HepG2 (cell line): ENCODE data around the gene RAD18. TPM values are rescaled to one million over a fixed set of nuclear protein-coding genes. Genes with fewer than 3 reads are reported as not detected.

Experiments
- ATAC-seq: fragments of 200-7000 bp; cut with Tn5 transposase; 3 replicates; pipeline ENCODE4 v1.9.1; 2020; ENCODE audit warnings: mild to moderate bottlenecking, moderate library complexity
- BruUV-seq: library from RNA; stranded (reverse); fragments of 400-500 nt; replicated peaks from 2 replicates; lab custom pipeline; 2021; lab: Mats Ljungman, UMichigan
- CTCF ChIA-PET: fragments of 300-600 bp; formaldehyde crosslinking; extraction: SDS; loops from one replicate; lab custom pipeline; 2021; ENCODE audit warnings: low total read pairs, inconsistent platforms, low intra/inter-chr PET ratio; lab: Yijun Ruan, JAX
- POLR2A ChIA-PET: fragments of 350-600 bp; sonication (Branson Sonifier 250); formaldehyde crosslinking; loops from one replicate; lab custom pipeline; 2020; ENCODE audit warnings: antibody characterized with exemption, inconsistent platforms; lab: Yijun Ruan, JAX
- DNase-seq: peaks from one replicate; pipeline ENCODE4 v3.0.0-alpha.2; 2015; ENCODE audit warnings: low spot score
- FAIRE-seq: peaks from 3 replicates; lab custom pipeline; 2011; peaks lifted over from hg19 to GRCh38; lab: Jason Lieb, UNC
- H2AFZ ChIP-seq: one replicate; pipeline ENCODE4 v1.6.1; 2011; ENCODE audit warnings: low read length, inconsistent platforms
- H3K27ac ChIP-seq: fragments of 300-600 bp; 3 replicates; pipeline ENCODE4 v1.8.0; 2011; ENCODE audit warnings: mixed run types, mild to moderate bottlenecking, mixed read lengths, low read length, inconsistent platforms; ENCODE audit not compliant: insufficient read depth; ENCODE audit errors: extremely low read length
- H3K27me3 ChIP-seq, 2 experiments: fragments of 200-600 bp in 1 of 2; 2 replicates in 1 of 2; 3 replicates in 1 of 2; pipeline versions ENCODE4 v1.6.0 to v1.8.0; 2011; ENCODE audit warnings: low read length in 2 of 2, mild to moderate bottlenecking in 2 of 2, moderate library complexity in 2 of 2, inconsistent platforms in 1 of 2; ENCODE audit not compliant: insufficient read depth in 2 of 2, control insufficient read depth in 1 of 2
- H3K36me3 ChIP-seq, 2 experiments: fragments of 200-600 bp in 1 of 2; replicated peaks in 1 of 2; 2 replicates in 1 of 2; 3 replicates in 1 of 2; pipeline versions ENCODE4 v1.5.1 to v1.8.0; 2011; ENCODE audit warnings: low read length in 2 of 2, inconsistent platforms in 1 of 2; ENCODE audit not compliant: insufficient read depth in 2 of 2, control insufficient read depth in 1 of 2
- H3K4me1 ChIP-seq: 2 replicates; pipeline ENCODE4 v1.5.1; 2012; ENCODE audit warnings: low read length, inconsistent platforms; ENCODE audit not compliant: insufficient read depth
- H3K4me2 ChIP-seq: 2 replicates; pipeline ENCODE4 v1.6.0; 2011; ENCODE audit warnings: low read depth, low read length, inconsistent platforms
- H3K4me3 ChIP-seq, 3 experiments: fragments of 200-600 bp in 1 of 3; sonication (generic), shearing (Covaris generic) in 1 of 3; replicated peaks in 1 of 3; 2 replicates each; pipeline ENCODE4 v1.5.1; 2011 to 2016; ENCODE audit warnings: low read length in 3 of 3, inconsistent platforms in 2 of 3, low read depth in 2 of 3, mild to moderate bottlenecking in 2 of 3, control low read depth in 1 of 3, mixed read lengths in 1 of 3; ENCODE audit not compliant: insufficient read depth in 1 of 3
- H3K79me2 ChIP-seq: one replicate; pipeline ENCODE4 v1.6.1; 2011; ENCODE audit warnings: low read length, inconsistent platforms; ENCODE audit not compliant: insufficient read depth
- H3K9ac ChIP-seq: 2 replicates; pipeline ENCODE4 v1.6.0; 2011; ENCODE audit warnings: mild to moderate bottlenecking, low read depth, low read length, inconsistent platforms; ENCODE audit not compliant: insufficient read depth
- H3K9me3 ChIP-seq: 2 replicates; pipeline ENCODE4 v1.5.1; 2012; ENCODE audit warnings: mild to moderate bottlenecking, low read length
- H4K20me1 ChIP-seq: 2 replicates; pipeline ENCODE4 v1.6.0; 2011; ENCODE audit warnings: inconsistent platforms, mild to moderate bottlenecking, low read length, moderate library complexity; ENCODE audit not compliant: insufficient read depth
- HDAC1 ChIP-seq: sonication (generic); formaldehyde crosslinking; IDR thresholded peaks from 2 replicates; pipeline ENCODE4 v1.5.1; 2020; ENCODE audit warnings: mild to moderate bottlenecking, missing genetic modification reagents
- ZNF124 ChIP-seq: sonication (generic); formaldehyde crosslinking; IDR thresholded peaks from 2 replicates; pipeline ENCODE4 v1.4.0; 2020; ENCODE audit warnings: missing genetic modification reagents
- ZNF20 ChIP-seq: sonication (generic); formaldehyde crosslinking; IDR thresholded peaks from 2 replicates; pipeline ENCODE4 v1.4.0; 2020; ENCODE audit warnings: mild to moderate bottlenecking, moderate library complexity, missing genetic modification reagents
- ZNF660 ChIP-seq: sonication (generic); formaldehyde crosslinking; IDR thresholded peaks from 2 replicates; pipeline ENCODE4 v1.5.1; 2020; ENCODE audit warnings: mild to moderate bottlenecking, low read depth, missing genetic modification reagents, borderline replicate concordance
- ZNF678 ChIP-seq: sonication (generic); formaldehyde crosslinking; IDR thresholded peaks from 2 replicates; pipeline ENCODE4 v1.4.0; 2020; ENCODE audit warnings: mild to moderate bottlenecking, missing genetic modification reagents
- ZNF709 ChIP-seq: sonication (generic); formaldehyde crosslinking; IDR thresholded peaks from 2 replicates; pipeline ENCODE4 v1.5.0; 2020; ENCODE audit warnings: mild to moderate bottlenecking, missing genetic modification reagents
- WGBS: methylation state at CpG from one replicate; pipeline ENCODE4 v1.1.6; 2017; ENCODE audit warnings: low lambda C conversion rate; 5-methylcytosine and 5-hydroxymethylcytosine counted together
- in situ Hi-C: cut with HindIII; loops from 2 replicates; pipeline ENCODE4 v1.10.0; 2017; ENCODE audit warnings: low pct_unique_long_range_greater_than_20kb; ENCODE audit not compliant: extremely low pct_ligation_motif_present
- intact Hi-C: fragments of 100-400 bp; cut with micrococcal nuclease; formaldehyde crosslinking; loops from one replicate; pipeline ENCODE4 v1.10.0; 2022; ENCODE audit not compliant: unreplicated experiment
- polyA plus RNA-seq, 8 experiments: library from polyadenylated mRNA; depleted of rRNA in 3 of 8; stranded (reverse) in 7 of 8; unstranded in 1 of 8; fragments of >200 nt; fragmentation: Illumina TruSeq in 4 of 8; extraction: Trizol in 4 of 8; gene quantifications; 2 replicates each; pipeline versions ENCODE4 v1.2.1 to v1.2.3, GENCODE V29; 2011 to 2016; ENCODE audit warnings: low read depth in 4 of 8, missing spikeins in 1 of 8, mixed read lengths in 1 of 8; ENCODE audit not compliant: insufficient read depth in 1 of 8
- total RNA-seq, 5 experiments: library from RNA; depleted of rRNA; stranded (reverse); fragments of >200 nt; fragmentation: Illumina TruSeq; extraction: Trizol; gene quantifications; 2 replicates each; pipeline ENCODE4 v1.2.3, GENCODE V29; 2016; ENCODE audit warnings: low read depth in 1 of 5
- TF ChIP-seq, protein P1 (sequence below): sonication (generic); formaldehyde crosslinking; IDR thresholded peaks from 2 replicates; pipeline ENCODE4 v1.4.0; 2020; ENCODE audit warnings: mild to moderate bottlenecking, missing genetic modification reagents
- TF ChIP-seq, protein P2 (sequence below), 2 experiments: sonication (generic) in 1 of 2; formaldehyde crosslinking in 1 of 2; IDR thresholded peaks; 2 replicates each; pipeline versions ENCODE4 v1.5.1 to v1.6.1; 2011 to 2020; ENCODE audit warnings: borderline replicate concordance in 1 of 2, low read depth in 1 of 2, low read length in 1 of 2, mild to moderate bottlenecking in 1 of 2, missing genetic modification reagents in 1 of 2, moderate library complexity in 1 of 2
- TF ChIP-seq, protein P3 (sequence below): sonication (generic); formaldehyde crosslinking; IDR thresholded peaks from 2 replicates; pipeline ENCODE4 v1.5.0; 2020; ENCODE audit warnings: missing genetic modification reagents
- TF ChIP-seq, protein P4 (sequence below): sonication (generic); formaldehyde crosslinking; IDR thresholded peaks from 2 replicates; pipeline ENCODE4 v1.4.0; 2020; ENCODE audit warnings: missing genetic modification reagents
- TF ChIP-seq, protein P5 (sequence below): IDR thresholded peaks from 2 replicates; pipeline ENCODE4 v1.6.1; 2012; ENCODE audit warnings: low read length, improper control_type of control experiment
- TF ChIP-seq, protein P6 (sequence below): sonication (generic); formaldehyde crosslinking; IDR thresholded peaks from 2 replicates; pipeline ENCODE4 v1.5.0; 2020; ENCODE audit warnings: missing genetic modification reagents
- TF ChIP-seq, protein P7 (sequence below): sonication (generic); formaldehyde crosslinking; IDR thresholded peaks from 2 replicates; pipeline ENCODE4 v1.4.0; 2020; ENCODE audit warnings: mild to moderate bottlenecking, missing genetic modification reagents
- TF ChIP-seq, protein P8 (sequence below): sonication (generic); formaldehyde crosslinking; IDR thresholded peaks from 2 replicates; pipeline ENCODE4 v1.8.1; 2022; ENCODE audit warnings: mild to moderate bottlenecking, missing genetic modification reagents

Gene RAD18
- total and polyA plus RNA-seq, 2 of the 13 experiments (the other 11 are each of a cell fraction or from before 2014, with no cell fraction given): 5.9 to 20.7 TPM

DNA sequence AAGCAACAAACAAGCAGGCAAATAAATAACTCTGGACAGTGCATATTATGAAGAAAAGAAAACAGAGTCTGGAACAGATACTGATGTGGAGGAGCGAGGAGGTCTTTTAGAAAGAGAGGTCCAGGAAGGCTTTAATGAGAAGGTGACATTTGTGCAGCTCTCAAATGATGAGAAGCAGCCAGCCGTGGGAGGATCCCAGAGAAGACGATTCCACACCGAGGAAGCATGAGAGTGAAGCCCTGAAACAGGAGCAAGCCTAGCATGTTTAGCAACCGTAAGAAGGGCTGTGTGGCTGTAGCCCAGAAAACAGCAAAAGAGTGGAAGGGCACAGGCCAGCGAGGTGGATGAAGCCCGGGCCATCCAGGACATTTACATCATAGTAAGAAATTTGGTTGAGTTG lies 93.1 kb downstream of the RAD18 start:
- FAIRE-seq (no peak), DNase-seq (no peak), ATAC-seq (no peak)
- Histone ChIP-seq H3K9ac (no peak overlapping the region), H3K79me2 (no peaks in the 10 kb centered on the region), H2AFZ (no peak overlapping the region), H4K20me1 (no peaks in the 10 kb centered on the region), H3K9me3 (no peaks in the 10 kb centered on the region), H3K27ac (no peak overlapping the region), H3K36me3 (no peaks in the 10 kb centered on the region), H3K4me3 (no peak overlapping the region), H3K4me2 (no peak overlapping the region)
- ChIA-PET POLR2A (no interaction called here), CTCF (no interaction called here)
- in situ Hi-C loops (no loop called here), intact Hi-C loops (no loop called here)
- WGBS: 98% methylated on average over 7 of the region's 7 CpGs
- TF ChIP-seq ZNF678 (CRISPR knock-in tag) (no peak), ZNF660 (CRISPR knock-in tag) (no peak), ZNF20 (CRISPR knock-in tag) (no peak), ZNF709 (CRISPR knock-in tag) (no peak), HDAC1 (no peak), ZNF124 (CRISPR knock-in tag) (no peak)
- TF ChIP-seq, protein P1, sequence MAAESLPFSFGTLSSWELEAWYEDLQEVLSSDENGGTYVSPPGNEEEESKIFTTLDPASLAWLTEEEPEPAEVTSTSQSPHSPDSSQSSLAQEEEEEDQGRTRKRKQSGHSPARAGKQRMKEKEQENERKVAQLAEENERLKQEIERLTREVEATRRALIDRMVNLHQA (CRISPR knock-in tag): no peak
- TF ChIP-seq, protein P2, sequence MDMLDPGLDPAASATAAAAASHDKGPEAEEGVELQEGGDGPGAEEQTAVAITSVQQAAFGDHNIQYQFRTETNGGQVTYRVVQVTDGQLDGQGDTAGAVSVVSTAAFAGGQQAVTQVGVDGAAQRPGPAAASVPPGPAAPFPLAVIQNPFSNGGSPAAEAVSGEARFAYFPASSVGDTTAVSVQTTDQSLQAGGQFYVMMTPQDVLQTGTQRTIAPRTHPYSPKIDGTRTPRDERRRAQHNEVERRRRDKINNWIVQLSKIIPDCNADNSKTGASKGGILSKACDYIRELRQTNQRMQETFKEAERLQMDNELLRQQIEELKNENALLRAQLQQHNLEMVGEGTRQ (IDR thresholded peaks at IDR 0.05; ENCODE audit: low read depth, low read length): no peak
- TF ChIP-seq, protein P2 (CRISPR knock-in tag; IDR thresholded peaks at IDR 0.05; ENCODE audit: borderline replicate concordance): no peak
- TF ChIP-seq, protein P3, sequence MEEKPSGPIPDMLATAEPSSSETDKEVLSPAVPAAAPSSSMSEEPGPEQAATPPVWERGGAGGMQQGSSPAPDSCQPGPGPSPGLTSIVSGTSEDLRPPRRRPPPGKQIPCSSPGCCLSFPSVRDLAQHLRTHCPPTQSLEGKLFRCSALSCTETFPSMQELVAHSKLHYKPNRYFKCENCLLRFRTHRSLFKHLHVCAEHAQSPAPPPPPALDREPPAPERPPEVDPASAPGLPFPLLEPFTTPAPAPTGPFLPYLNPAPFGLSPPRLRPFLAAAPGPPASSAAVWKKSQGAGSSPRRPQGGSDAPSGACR (CRISPR knock-in tag): no peak
- TF ChIP-seq, protein P4, sequence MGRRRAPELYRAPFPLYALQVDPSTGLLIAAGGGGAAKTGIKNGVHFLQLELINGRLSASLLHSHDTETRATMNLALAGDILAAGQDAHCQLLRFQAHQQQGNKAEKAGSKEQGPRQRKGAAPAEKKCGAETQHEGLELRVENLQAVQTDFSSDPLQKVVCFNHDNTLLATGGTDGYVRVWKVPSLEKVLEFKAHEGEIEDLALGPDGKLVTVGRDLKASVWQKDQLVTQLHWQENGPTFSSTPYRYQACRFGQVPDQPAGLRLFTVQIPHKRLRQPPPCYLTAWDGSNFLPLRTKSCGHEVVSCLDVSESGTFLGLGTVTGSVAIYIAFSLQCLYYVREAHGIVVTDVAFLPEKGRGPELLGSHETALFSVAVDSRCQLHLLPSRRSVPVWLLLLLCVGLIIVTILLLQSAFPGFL (CRISPR knock-in tag): no peak
- TF ChIP-seq, protein P5, sequence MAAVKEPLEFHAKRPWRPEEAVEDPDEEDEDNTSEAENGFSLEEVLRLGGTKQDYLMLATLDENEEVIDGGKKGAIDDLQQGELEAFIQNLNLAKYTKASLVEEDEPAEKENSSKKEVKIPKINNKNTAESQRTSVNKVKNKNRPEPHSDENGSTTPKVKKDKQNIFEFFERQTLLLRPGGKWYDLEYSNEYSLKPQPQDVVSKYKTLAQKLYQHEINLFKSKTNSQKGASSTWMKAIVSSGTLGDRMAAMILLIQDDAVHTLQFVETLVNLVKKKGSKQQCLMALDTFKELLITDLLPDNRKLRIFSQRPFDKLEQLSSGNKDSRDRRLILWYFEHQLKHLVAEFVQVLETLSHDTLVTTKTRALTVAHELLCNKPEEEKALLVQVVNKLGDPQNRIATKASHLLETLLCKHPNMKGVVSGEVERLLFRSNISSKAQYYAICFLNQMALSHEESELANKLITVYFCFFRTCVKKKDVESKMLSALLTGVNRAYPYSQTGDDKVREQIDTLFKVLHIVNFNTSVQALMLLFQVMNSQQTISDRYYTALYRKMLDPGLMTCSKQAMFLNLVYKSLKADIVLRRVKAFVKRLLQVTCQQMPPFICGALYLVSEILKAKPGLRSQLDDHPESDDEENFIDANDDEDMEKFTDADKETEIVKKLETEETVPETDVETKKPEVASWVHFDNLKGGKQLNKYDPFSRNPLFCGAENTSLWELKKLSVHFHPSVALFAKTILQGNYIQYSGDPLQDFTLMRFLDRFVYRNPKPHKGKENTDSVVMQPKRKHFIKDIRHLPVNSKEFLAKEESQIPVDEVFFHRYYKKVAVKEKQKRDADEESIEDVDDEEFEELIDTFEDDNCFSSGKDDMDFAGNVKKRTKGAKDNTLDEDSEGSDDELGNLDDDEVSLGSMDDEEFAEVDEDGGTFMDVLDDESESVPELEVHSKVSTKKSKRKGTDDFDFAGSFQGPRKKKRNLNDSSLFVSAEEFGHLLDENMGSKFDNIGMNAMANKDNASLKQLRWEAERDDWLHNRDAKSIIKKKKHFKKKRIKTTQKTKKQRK: no peak
- TF ChIP-seq, protein P6, sequence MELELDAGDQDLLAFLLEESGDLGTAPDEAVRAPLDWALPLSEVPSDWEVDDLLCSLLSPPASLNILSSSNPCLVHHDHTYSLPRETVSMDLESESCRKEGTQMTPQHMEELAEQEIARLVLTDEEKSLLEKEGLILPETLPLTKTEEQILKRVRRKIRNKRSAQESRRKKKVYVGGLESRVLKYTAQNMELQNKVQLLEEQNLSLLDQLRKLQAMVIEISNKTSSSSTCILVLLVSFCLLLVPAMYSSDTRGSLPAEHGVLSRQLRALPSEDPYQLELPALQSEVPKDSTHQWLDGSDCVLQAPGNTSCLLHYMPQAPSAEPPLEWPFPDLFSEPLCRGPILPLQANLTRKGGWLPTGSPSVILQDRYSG (CRISPR knock-in tag): no peak
- TF ChIP-seq, protein P7, sequence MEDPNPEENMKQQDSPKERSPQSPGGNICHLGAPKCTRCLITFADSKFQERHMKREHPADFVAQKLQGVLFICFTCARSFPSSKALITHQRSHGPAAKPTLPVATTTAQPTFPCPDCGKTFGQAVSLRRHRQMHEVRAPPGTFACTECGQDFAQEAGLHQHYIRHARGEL (CRISPR knock-in tag): no peak
- TF ChIP-seq, protein P8, sequence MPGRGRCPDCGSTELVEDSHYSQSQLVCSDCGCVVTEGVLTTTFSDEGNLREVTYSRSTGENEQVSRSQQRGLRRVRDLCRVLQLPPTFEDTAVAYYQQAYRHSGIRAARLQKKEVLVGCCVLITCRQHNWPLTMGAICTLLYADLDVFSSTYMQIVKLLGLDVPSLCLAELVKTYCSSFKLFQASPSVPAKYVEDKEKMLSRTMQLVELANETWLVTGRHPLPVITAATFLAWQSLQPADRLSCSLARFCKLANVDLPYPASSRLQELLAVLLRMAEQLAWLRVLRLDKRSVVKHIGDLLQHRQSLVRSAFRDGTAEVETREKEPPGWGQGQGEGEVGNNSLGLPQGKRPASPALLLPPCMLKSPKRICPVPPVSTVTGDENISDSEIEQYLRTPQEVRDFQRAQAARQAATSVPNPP: no peak
- TF ChIP-seq, all 625 proteins: peak for 0
- Histone ChIP-seq H3K4me1 (peaks cover 18% of the 10 kb centered on the region), H3K27me3 (no peaks in the 10 kb centered on the region)
- BruUV-seq: no TSS peak
